GM12874 (cell line): Measurements from ENCODE around the gene FPGT.

ENCODE experiments used
- TF ChIP-seq, protein P1 (sequence below): IDR thresholded peaks from 2 replicates; pipeline ENCODE4 v1.5.1; 2011; ENCODE audit warnings: low read depth, mild to moderate bottlenecking, control low read depth, low read length, moderate library complexity; ENCODE audit not compliant: insufficient read depth

FPGT gene

DNA sequence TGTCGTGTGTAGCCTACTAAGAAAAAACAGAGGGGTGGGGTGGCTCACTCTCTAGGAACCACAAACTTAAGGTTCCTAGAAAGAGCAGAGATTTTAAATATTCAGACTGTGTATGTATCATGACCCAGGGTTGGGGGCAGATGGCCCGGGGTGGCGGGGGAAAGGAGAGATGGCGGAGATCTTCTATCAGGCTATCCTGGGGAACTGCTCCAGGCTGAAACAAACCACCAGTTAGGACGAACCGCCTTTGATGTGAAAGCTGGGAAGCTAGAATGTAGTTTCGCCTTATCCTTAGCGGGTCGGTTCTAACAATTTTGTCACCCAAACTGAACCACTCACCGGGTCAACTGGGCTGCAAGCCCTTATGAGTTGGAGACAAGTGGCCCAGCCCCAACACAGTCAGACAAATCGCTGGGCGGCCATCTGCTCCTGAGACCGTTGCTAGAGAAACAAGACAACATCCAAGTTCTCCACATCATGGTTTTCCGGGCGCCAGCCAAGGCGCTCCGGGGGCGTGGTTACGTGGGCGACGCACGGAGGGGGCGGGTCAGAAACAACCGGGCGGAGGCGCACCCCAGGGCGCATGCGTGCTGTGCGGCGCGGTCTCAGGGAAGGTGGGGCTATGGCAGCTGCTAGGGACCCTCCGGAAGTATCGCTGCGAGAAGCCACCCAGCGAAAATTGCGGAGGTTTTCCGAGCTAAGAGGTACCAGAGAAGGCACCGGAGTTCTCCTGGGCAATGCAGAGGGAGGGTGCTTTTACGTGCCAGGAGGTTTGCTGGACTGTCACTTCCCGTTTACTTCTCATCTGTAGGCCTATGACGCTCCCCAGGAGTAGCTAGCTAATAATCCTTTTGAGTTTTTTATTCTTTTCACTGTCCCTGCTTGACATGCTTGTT is at the start of gene FPGT, which contains the start of gene LRRIQ3:
FPGT (plus strand) TSS at position 586 of the 896 bp plus-strand sequence; CDS start at position 623, 37 bp downstream.
LRRIQ3 (minus strand) TSS at position 520 of the 896 bp plus-strand sequence. CDS start 14,492 bp downstream, outside the sequence.
- TF ChIP-seq, protein P1, sequence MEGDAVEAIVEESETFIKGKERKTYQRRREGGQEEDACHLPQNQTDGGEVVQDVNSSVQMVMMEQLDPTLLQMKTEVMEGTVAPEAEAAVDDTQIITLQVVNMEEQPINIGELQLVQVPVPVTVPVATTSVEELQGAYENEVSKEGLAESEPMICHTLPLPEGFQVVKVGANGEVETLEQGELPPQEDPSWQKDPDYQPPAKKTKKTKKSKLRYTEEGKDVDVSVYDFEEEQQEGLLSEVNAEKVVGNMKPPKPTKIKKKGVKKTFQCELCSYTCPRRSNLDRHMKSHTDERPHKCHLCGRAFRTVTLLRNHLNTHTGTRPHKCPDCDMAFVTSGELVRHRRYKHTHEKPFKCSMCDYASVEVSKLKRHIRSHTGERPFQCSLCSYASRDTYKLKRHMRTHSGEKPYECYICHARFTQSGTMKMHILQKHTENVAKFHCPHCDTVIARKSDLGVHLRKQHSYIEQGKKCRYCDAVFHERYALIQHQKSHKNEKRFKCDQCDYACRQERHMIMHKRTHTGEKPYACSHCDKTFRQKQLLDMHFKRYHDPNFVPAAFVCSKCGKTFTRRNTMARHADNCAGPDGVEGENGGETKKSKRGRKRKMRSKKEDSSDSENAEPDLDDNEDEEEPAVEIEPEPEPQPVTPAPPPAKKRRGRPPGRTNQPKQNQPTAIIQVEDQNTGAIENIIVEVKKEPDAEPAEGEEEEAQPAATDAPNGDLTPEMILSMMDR, result no peak

DNA sequence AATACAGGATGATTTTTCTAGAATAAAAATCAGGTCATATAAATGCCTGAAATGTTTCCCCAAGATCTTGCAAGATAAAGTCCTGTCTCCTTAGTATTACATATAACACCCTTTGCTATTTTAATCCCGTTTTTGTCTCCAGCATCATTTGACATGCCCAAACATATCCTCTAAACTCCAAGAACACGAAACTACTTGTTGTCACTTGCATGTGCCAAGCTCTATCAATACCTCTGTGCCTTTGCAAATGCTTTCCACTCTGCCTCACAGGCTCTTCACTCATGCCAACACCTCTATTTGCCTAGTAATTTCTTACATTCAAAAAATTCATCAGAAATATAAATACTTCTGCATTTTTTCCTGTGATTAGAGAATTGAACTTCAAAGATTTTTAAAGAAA is 38.0 kb upstream of the FPGT start:
- TF ChIP-seq, protein P1, result no peak

DNA sequence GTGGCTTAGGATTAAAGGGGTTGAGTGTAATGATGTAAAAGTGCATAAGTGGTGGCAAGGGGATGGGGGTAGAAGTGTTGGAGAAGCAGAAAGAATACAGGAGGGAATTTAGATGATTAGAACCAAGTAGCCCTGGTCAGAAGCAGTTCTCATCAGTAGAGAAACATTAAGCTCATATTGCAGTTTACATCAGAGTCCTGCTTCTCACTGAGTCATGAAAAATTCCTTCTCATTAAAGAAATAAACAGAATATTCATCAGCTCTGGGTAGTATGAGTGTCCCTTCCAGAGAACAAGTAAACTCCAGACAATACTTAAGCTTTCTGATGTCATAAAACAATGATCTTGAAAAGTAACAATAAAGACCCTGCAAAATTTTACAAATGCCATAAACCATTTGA is 36.5 kb upstream of the FPGT start:
- TF ChIP-seq, protein P1, result no peak

DNA sequence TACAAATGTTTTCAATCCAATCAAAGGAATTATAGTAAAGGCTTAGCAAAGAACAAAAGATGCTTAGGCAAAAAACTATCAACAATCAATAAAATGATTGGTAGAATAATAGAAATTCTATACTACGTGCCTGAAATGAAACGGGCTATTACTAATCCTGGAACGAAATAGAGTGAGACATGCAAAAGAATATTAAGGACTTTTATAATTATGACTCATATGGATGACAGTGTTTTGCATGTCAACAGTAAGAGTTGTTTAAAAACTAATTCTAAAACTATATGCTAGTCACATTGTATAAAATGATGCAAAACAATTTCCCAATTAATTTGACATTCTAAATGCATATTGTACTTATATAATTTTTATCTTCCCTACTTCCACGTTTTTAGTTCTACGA is 35.7 kb upstream of the FPGT start:
- TF ChIP-seq, protein P1, result no peak

DNA sequence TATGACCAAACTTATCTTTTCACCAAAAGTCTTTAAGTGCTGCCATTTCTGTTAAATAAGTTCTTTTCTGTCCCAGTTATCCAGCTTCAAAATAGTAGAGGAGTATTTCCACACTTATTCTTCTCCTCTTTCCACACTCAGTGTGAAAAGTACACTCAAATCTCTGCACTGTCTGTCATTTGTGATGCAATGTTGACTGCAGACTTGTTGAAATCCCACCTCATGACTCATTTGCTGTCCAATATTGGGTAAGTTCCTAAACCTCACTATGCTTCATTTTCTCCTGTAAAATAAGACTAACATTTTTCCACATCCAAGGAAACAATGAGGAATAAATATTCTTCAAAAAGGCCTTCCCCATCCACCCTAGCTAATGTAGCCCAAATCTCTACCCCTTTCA is 17.6 kb upstream of the FPGT start:
- TF ChIP-seq, protein P1, result no peak

DNA sequence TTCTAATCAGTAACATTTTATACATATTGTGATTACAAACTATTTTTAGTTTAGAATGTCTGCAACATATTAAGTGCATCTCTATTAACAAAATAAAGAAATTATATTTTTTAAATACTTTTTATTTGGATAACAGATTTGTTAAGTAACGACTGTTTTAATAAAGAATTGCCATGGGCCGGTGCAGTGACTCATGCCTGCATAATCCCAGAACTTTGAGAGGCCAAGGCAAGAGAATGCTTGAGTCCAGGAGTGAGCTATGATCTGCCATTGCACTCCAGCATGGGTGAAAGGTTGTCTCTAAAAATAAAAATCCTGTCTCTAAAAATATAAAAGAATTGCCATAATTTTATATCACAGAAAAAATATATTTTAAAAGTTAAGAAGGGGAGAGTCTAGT is 4.1 kb upstream of the FPGT start:
- TF ChIP-seq, protein P1, result no peak

DNA sequence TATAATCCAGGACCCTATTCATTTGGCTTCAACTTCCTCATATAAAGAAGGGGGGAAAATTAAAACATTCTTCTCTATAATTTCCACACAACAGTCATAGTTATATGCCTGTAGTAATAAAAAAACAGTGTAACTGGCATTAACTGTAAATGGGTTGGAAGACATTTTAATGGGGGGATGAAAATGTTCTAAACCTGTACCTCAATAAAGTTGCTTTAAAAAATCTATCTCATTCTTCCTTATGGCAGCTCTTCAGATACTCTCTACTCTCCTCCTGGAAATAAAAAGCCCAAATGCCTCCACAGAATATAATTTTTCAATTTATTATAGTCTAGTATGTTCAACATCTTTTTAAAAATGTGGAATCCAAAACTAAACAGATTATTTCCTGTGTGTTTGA is 2.7 kb upstream of the FPGT start:
- TF ChIP-seq, protein P1, result no peak
